Frontal cortex (tissue), 4 donors: ENCODE measurements around the gene SOAT2. TPM values are rescaled to one million over a fixed set of nuclear protein-coding genes. Genes with fewer than 3 reads are reported as not detected.

Source experiments
- DNase-seq, 2 donors: peaks; one replicate each; pipeline ENCODE4 v3.0.0; 2012; ENCODE audit warnings: low spot score in 2 of 2
- FAIRE-seq: peaks from 2 replicates; lab custom pipeline; 2012; peaks lifted over from hg19 to GRCh38; lab: Jason Lieb, UNC
- total RNA-seq: library from RNA; depleted of rRNA; stranded (reverse); fragments of >200 nt; gene quantifications from one replicate; pipeline ENCODE4 v1.2.3, GENCODE V29; 2014
- donor health status: control.
- donor health status: control.
- donor health status: control.

Gene SOAT2
- total RNA-seq, 1 donor from 2014 or later: under 0.01 TPM

DNA sequence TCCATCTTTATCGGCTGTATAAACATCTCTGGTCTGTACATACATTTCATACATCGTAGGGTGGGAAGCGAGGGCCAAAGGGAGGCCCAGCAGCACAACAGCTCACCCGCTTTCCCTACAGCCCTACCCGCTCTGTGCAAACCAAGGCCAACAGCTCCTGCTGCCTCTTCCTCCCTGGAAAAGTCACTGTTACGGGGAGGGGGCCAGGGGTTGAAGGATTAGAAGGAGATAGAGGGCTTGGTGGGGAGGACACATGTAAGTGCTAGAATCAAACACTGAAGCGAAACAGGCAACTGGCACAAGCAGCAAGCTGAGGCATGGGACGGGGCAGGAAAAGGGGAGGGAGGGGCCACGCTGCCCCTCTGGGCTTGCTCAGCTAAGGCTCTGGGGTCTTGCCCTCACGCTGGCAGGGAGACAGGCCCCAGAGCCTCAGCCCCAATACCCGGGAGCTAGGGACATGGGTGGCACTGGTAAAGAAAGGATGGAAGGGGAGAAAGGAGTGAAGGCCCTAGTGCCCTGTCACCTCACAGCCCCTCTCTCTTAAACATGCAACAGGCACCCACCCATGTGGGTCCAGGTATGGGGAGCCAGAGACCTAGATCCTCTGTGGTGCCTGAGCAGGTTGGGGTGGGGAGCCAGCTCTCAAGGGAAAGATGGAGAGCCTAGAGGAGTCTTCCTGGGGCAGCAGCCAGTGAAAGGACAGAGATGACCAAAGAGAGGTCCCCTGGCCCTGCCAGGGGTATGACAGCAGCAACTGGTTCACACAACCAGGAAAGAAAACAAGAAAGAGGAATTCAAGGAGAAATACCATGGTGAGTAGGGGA lies 38.5 kb upstream of the SOAT2 start:
- no peak for FAIRE-seq
- no peak for DNase-seq

DNA sequence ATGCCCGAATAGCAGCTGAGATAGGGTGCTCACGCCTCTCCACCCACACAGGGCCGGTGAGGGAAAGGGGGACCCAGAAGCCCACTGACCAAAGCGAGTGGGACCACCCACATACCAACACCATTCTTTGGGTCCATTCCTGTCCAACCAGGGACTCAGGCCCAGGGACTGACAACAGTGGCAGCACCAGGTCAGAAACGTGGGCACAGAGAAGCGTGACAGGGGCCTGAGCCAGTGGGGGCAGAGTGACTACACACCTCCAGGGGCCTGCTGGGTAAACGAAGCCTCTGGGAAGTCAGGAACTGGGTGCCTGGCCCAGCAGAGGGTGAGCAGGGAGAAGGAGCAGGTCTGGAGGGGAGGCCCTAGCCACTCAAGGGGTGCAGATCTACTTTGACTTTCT lies 37.8 kb upstream of the SOAT2 start:
- no peak for DNase-seq
- no peak for FAIRE-seq

DNA sequence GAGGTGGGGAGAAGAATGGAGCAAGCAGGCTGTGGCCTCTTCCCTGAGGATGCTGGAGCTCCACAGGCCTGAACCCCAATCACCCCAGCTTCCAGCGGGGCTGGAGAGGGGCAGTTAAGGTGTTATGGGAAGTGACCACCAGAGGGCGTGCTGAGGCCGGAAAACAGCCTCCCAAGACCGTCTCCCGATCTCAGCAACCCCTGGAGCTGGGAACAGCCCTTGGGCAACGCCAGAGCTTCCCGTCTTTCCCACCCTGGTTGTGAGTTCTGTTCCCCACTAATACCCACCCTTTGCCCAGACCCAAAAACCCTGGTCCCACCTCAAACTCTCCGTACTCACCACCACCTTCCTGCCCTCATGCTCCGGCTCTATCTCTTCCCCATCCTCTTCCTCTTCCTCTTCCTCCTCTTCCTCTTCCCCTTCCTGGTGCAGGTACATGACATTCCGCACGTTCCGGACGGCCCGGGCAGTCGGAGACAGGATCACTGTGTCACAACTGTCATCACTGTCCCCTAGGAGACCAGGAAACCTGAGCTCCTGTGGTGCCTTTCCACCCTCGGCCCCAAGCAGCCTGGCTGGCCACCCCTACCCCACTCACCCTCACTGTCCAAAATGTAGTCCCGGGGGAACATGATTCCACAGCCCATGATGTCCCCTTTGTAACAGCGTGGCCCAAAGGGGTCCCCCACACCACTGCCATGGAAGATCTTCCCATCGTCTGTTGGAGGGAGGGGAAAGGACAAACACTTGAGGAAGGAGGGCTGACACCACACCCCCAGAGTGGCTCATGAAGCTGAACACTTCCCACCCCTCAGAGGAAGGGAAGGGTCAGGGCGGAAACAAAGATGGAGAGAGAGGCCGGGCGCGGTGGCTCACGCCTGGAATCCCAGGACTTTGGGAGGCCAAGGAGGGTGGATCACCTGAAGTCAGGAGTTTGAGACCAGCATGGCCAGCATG lies 37.0 kb upstream of the SOAT2 start:
- DNase-seq (peak; percentile 70 to 90), FAIRE-seq (no peak)

DNA sequence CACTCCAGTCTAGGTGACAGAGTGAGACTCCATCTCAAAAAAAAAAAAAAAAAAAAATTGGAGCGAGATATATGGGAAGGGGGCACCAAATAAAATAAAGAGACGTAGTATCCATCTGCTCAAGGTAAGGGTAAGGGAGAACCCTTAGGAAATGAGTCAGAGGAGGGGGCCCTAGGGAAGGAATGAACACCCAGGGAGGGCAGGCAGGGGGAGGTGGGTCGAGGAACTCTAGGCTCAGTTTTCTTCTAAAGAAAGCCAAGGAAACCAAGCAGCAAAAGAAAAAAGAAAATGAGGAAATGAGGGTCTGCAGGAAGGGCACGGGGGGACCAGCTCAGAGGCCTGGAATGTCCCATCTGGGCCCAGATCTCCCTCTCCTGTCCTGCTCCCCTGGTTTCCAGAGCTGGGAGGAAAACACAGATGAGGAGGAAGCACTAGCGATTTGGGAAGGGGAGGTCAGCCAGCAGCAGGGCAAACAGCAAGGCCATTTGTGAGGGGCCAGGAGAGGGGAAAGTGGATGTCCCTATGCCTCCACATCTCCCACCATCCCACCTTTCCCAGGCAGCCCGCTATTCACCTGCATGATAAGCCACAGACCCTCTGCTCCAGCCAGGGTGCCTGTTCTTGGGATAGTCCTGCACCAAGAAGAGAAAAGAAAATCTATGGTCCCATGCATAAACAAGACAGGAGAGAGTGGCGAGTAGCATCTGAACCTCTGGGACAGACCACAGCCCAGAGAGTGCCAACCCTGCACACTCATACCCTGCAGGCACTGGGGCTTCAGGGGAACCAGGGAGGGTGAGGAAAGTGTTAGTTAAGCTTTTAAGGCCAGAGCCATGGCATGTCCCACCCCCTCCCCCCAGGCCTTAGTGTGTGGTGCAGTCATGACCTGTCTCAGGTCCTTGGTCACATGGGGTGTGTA lies 36.0 kb upstream of the SOAT2 start:
- DNase-seq (no peak), FAIRE-seq (no peak)

DNA sequence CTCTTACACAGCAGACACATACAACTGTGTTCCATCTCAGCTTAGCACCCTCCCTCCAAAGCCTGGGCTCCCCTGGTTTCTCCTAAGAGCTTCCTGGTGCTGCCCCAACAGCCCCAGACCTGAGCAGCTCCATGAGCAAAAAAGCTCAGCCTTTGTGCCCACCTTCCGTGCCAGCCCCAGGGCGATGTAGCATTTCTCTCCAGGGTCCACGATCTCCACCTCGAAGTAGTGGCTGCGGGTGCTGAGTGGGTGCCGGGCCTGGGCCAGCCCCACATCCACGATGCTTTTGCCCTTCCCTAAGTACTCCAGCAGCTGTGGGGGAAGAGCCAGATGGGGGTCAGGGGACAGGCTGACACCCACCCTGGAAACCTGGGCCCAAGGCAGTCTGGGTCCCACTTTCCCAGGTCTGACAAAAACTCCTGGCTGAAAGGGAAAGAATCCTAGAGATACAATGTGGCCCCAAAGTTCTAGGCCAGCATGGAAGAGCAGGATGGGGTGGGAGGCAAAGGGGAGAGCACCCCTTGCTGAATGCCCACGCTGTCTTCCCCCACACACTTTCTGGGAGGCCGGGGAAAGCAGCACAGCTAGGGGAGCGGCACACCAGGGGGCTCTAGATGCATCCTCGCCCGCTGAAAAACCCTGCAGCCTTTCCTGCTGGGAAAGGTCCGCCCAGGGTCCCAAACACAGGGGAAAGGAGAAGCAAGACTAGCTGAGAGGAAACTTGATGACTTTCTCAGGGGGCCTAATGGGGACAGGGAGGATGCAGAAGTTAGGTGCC lies 35.1 kb upstream of the SOAT2 start:
- FAIRE-seq: no peak
- DNase-seq: no peak

DNA sequence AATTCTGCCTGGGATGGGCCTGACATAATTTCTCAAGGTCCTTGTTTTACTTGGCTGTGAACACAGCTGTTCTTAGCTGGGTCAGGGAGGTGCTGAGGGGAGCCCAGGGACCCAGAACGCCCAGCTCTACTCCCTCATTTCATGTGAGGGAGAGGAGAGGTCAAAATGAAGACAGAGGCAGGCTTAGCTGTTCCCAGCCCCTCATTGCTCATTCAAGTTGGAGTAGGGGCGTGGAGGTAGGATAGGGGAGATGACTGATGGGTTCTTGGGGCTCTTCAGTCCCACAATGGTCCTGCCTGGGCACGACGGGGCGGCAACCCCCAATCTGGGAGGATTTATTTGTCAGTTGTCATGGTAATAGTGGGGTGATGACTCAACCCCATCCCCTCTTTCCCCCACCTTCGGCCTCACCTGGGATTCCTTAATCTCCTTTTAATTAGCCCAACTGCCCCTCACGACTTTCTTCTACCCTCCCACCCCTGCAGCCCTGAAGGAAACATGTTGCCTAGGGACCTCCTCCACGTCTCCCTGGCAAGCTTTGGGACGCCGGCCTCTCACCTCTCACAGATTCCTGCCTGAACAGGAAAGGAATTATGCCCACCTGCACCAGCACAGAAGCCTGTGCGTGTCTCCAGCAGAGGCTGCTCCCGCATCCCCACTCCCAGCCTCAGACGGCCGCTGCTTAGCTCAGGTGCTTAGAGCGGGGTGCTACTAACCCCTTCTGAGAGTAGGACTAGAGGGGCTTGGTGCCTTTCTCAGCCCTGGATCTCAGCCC lies 34.3 kb upstream of the SOAT2 start:
- FAIRE-seq (no peak), DNase-seq (no peak)

DNA sequence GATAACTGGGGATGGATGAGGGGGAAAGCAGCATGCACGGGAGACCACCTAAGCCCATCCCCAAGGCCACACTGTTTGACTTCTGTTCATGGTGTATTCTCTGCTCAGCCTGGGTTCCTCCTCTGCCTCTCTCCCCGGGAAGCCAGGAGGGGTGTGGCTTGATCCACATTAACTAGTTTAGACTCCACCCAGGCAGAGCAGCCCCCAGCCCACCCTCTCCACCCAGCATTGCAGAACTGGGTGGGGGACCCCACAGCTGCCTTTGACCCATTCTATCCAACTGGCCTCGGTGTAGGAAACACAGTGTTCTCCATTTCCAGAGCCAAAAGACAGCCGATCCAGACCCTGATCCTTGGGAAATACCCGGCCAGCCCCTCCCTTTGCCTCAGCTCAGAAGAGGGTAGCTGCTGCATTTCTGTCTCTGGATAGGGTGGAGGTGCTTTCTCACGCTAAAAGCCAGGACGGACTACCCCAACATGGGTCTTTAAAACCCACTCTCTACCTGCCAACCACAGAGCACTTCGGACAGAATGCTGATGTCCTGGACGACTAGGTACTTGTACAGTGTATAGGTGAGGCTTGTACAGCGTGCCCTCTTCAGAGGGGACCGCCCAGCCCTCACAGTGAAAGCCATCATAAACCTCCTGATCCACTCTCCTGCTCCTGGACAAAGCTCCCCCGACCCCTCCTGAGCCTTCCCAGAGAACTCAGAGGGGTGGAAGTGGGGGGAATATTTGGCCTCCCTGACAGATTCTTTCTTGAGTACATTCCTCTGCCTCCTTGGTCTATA lies 33.5 kb upstream of the SOAT2 start:
- FAIRE-seq: no peak

DNA sequence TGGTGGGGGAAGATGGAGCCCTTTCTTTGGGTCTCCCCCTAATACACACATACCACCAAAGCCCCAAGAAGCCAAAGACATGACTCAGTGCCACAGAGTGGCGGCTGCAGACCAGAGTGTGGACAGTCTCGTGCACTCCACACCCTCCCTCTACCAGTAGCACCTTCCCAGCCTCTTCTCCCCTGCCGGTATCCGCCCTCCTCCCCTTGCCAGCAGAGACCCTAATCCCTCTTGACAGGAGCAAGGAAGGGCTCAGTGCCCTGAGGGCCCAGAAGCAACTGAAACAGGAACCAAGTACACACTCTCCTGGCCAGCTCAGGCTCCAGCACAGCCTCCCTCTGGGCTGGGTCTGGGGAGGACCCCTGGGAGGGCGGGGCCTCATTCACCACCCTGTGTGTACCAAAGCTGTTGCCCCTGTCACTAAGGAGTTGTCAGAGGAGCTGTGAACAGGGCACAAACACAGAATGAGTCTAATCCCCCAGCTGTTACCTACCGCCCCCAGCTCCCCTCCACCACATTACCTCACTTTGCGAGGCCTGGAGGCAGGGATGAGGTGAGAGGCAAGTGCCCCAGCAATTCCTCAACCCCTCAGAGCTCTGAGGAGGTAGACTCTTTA lies 32.3 kb upstream of the SOAT2 start:
- FAIRE-seq: no peak

More for the DNA sequence above, 33.5 kb upstream of the SOAT2 start:
- DNase-seq: no peak

DNA sequence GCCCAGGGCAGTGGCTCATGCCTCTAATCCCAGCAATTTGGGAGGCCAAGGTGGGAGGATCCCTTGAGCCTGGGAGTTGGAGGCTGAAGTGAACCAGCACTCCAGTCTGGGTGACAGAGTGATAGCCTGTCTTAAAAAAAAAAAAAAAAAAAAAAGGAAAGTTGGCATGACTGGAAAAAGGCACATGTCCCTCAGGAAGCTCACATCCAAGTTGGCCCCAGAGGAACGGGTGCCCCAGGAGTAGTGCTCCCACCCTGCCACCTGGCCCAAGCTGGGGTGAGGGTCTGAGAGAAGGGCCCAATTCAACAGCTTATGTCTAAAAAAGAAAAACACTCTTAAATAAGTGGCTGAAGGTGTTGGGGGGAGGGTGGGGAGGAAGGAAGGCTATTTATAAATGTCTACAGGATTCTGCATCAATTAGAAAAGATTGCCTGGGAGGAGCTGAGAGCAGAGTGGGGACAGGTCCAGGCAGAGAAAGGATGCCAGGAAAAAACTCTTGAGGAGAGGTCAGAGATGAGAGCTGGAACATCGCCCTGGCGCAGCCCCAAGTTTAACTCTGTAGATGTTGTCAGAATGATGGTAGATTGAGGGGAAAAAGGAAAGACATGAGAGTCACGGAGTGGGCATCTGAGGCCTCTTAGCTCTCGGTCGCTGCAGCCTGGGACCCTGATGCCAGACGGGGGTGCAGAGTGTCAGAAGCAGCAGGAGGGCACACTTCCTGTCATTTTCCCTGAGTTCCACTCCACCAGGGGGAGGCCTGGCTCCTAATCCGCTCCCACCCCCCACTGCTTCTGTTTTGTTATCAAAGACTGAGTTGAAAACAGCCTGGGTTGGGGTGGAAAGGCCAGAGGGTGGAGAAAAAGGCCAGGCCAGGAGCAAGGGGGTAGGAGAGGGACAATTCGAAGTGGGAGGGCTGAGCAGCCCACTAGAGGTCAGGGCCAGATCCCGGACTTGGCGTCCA lies 31.4 kb upstream of the SOAT2 start:
- FAIRE-seq (no peak), DNase-seq (no peak)

More for the DNA sequence above, 32.3 kb upstream of the SOAT2 start:
- no peak for DNase-seq

DNA sequence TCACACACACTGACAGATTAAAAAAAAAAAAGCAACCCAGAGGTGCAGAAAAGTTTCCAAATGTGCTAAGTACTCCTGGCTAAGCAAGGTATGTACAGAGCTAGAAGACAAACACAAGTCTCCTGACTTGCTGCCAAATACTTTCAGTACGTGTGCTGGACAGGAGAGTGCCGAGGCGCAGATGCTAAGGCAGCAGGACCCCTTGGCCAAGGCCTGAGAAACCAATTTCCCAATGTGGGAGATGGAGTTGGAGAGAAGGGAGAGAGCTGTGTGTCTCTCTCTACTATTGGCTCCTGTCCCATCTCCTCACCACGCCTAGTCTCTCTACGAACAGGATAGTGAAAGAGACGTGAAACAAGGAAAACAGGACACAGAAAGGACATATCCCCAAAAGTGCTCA lies 29.4 kb upstream of the SOAT2 start:
- FAIRE-seq: no peak
- DNase-seq: no peak

DNA sequence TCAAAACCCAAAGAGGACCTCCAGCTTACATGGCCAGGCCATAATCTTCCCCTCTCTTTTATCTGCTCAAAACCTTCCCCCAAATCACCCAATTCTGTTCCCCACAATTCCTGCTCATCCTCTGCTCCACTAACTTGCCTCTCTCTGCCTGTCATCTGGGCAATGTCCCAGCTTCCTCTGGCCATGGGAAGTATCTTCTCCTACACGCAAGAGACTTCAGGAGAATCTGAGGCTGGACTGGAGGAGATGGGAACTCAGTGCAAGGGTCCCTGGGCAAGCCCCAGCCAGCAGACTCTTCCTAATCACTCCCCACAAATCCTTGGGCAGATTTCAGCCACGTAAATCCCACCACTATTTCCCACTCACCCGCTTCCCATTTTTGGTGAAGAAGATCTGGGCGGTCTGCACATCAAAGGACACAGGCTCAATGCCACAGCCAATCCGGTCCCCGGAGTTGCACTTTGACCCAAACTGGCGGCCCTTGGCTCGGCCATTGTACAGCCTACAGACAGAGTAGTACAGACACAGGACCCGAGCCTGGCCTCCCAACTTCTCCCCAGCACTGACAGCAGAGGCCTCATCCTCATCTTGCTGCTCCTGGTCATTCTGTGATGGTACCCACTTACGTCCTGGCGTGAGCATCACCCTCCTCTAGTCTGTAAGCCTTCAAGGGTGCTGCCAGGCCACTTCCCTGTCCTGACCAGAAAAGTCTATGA lies 28.8 kb upstream of the SOAT2 start:
- DNase-seq: no peak
- no peak for FAIRE-seq

DNA sequence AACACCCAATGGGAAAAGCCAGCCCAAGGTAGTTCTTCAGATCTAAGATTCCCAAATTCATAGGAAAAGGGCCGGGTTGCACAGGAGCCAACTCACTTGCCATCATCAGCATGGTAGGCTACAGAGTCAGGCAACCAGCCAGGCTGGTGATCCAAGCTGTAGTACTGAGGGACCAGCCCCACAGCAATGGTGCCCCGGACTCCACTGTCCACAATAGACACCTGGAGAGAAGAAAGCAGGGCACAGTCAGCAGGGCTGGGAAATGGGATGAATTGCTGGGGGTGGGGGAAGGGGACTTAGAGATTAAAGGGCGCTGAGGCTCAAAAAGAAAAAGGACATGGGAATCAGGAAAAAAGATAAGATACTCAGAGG lies 28.3 kb upstream of the SOAT2 start:
- FAIRE-seq (no peak), DNase-seq (no peak)

DNA sequence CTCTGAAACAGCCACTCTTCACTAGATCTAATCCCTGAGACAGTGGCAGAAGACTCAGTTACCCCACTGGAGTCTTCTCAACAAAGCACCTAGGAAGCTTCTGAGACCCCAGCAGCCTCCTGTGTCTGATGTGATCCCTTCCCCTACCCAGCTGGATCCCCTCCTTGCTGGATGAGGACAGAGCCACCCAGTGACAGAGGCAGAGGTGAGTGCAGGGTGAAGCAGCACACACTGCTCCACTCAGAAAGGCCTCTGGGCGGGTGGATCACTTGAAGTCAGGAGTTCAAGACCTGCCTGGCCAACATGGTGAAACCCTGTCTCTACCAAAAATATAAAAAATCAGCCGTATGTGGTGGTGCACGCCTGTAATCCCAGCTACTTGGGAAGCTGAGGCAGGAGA lies 26.8 kb upstream of the SOAT2 start:
- no peak for FAIRE-seq

DNA sequence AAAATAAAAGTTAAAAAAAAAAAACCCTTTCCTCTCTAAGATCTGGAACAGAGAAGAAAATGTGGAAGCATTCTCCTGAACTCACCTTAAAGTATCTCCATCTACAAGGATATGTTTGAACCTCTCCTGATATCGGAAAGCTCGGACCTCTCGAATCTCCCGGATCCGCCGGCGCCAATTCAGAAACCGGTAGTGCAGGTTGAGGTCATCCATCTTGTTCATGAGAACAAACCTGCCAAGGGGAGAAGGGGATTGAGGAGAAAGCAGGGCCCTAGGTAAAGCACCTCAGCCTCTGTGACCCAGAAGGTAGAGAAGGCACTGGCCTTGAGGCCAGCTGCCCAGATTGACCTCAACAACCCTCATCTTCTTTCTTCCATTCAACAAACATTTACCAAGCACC lies 26.3 kb upstream of the SOAT2 start:
- DNase-seq (no peak), FAIRE-seq (no peak)

More for the DNA sequence above, 26.8 kb upstream of the SOAT2 start:
- no peak for DNase-seq

DNA sequence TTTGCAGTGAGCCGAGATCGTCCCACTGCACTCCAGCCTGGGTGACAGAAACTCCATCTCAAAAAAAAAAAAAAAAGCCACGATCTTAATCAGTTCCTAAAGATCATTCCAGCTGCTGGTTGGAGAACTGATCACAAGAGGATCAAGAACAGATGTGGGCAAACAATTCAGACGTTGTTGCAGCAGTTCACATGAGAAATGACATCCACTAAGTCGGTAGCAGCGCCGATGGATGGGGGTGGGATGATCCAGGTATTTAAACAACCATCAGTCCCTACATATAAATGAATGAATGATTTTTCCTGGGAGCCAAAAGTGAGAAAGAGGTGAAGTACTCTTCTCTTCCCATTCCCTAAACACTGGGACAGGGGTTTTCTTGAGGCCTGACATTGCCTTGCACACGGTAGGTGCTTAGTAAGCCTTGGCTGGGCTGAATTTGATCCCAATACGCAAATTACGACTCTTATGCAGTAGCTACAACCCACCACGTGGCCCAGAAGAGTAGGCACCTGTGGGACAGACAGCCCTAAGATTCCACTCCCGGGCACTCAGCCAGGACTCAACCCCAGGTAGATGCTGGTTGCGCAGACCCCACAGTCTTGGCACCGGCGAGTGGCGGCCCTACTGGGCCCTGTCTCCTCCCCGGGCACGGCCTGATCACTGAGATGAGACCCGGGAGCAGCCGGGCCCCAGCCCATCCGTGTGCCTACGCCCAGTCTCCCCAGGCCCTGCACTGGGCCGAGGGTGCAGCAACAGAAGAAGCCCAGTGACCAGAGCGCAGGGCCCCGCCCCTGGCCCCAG lies 24.7 kb upstream of the SOAT2 start:
- FAIRE-seq: no peak
- DNase-seq: no peak
